Mucosa of rectum (tissue), 2 donors: ENCODE data around the gene EPB41L1.

Source experiments
- H3K27ac ChIP-seq, 2 donors: one replicate each; pipeline ENCODE4 v1.7.0; 2013; ENCODE audit warnings: inconsistent platforms in 2 of 2, low read depth in 2 of 2, low read length in 2 of 2
- H3K27me3 ChIP-seq, 2 donors: one replicate each; pipeline ENCODE4 v1.7.0; 2013; ENCODE audit warnings: low read length in 2 of 2; ENCODE audit not compliant: control insufficient read depth in 2 of 2, insufficient read depth in 2 of 2
- H3K36me3 ChIP-seq, 2 donors: one replicate each; pipeline ENCODE4 v1.7.0; 2013; ENCODE audit warnings: low read length in 2 of 2; ENCODE audit not compliant: control insufficient read depth in 2 of 2, insufficient read depth in 2 of 2
- H3K4me1 ChIP-seq, 2 donors: one replicate each; pipeline ENCODE4 v1.7.0; 2013; ENCODE audit warnings: low read length in 2 of 2, mild to moderate bottlenecking in 1 of 2; ENCODE audit not compliant: control insufficient read depth in 2 of 2, insufficient read depth in 2 of 2
- H3K4me3 ChIP-seq, 2 donors: one replicate each; pipeline ENCODE4 v1.7.0; 2013; ENCODE audit warnings: low read length in 2 of 2
- H3K9ac ChIP-seq, 2 donors: one replicate each; pipeline ENCODE4 v1.7.0; 2013; ENCODE audit warnings: low read length in 2 of 2, low read depth in 1 of 2, mild to moderate bottlenecking in 1 of 2
- H3K9me3 ChIP-seq, 2 donors: one replicate each; pipeline ENCODE4 v1.7.0; 2013; ENCODE audit warnings: low read length in 2 of 2; ENCODE audit not compliant: control insufficient read depth in 2 of 2
- donor health status: healthy.
- donor health status: Normal muscosa, but diverticular disease.

EPB41L1 gene

DNA sequence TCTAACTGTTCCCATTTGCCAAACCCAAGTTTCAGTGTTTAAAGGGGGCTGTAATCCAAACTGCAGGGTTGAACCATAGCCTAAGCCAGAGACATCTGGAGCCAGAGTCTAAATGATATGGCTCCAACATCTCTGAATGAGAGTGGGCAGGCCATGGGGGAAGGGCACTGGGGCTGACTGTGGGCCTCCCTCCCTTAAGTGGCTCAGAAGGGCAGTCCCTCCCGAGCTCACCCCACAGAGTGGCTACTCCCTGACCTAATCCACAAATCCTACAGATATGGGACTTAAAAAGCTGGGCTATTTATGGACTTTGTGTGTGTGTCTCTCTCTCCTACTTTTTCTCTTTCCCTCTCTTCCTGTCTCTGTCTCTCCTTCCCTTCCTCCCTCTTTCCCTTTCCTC is 45.9 kb downstream of the EPB41L1 start:
- Histone ChIP-seq H3K4me3 (no peak overlapping the region), H3K4me1 (no peaks in the 10 kb centered on the region), H3K9me3 (no peaks in the 10 kb centered on the region), H3K36me3 (peaks cover 15 to 51% of the 10 kb centered on the region in 2 donors), H3K9ac (no peak overlapping the region), H3K27me3 (no peaks in the 10 kb centered on the region), H3K27ac (no peak overlapping the region)

DNA sequence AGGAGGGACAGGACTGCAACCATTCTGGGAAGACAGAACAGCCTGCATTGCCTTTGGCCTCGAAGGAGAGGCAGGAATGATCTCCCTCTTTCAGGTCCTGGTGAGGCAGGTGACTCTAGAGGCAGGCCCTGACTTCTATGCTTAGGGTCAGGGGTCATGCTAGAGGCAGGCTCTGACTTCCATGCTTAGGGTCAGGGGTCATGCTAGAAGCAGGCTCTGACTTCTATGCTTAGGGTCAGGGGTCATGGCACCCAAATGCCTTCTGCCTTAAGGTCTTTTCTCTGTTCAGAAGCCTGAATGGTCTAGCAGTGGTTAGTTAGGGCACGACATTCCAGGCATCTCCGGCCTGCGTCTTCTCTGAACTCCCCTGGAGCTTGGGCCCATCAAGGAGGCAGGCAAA is 46.7 kb downstream of the EPB41L1 start:
- H3K36me3 ChIP-seq: peaks cover 12 to 51% of the 10 kb centered on the region in 2 donors
- H3K9ac ChIP-seq: no peak overlapping the region

GRCh38 chr20:36202891-36203338 is 48.4 kb downstream of the EPB41L1 start:
- no peak overlapping the region for H3K9ac ChIP-seq
- no peak overlapping the region for H3K27ac ChIP-seq
- H3K27me3 ChIP-seq: no peaks in the 10 kb centered on the region
- H3K9me3 ChIP-seq: no peaks in the 10 kb centered on the region
- no peak overlapping the region for H3K4me3 ChIP-seq
- peaks cover 10 to 53% of the 10 kb centered on the region in 2 donors for H3K36me3 ChIP-seq
- no peaks in the 10 kb centered on the region for H3K4me1 ChIP-seq

More for the DNA sequence above, 46.7 kb downstream of the EPB41L1 start:
- Histone ChIP-seq H3K27me3 (no peaks in the 10 kb centered on the region), H3K27ac (no peak overlapping the region), H3K4me1 (no peaks in the 10 kb centered on the region), H3K4me3 (no peak overlapping the region), H3K9me3 (no peaks in the 10 kb centered on the region)

GRCh38 chr20:36203861-36204260 is 49.3 kb downstream of the EPB41L1 start:
- no peaks in the 10 kb centered on the region for H3K9me3 ChIP-seq
- no peaks in the 10 kb centered on the region for H3K27me3 ChIP-seq
- H3K4me1 ChIP-seq: no peaks in the 10 kb centered on the region
- no peak overlapping the region for H3K9ac ChIP-seq
- H3K4me3 ChIP-seq: no peak overlapping the region
- H3K27ac ChIP-seq: no peak overlapping the region
- peaks cover 11 to 58% of the 10 kb centered on the region in 2 donors for H3K36me3 ChIP-seq

GRCh38 chr20:36205026-36205425 is 50.5 kb downstream of the EPB41L1 start:
- Histone ChIP-seq H3K9me3 (no peaks in the 10 kb centered on the region), H3K4me3 (no peak overlapping the region), H3K27me3 (no peaks in the 10 kb centered on the region), H3K4me1 (no peaks in the 10 kb centered on the region), H3K36me3 (peaks cover 11 to 66% of the 10 kb centered on the region in 2 donors), H3K27ac (no peak overlapping the region), H3K9ac (no peak overlapping the region)

DNA sequence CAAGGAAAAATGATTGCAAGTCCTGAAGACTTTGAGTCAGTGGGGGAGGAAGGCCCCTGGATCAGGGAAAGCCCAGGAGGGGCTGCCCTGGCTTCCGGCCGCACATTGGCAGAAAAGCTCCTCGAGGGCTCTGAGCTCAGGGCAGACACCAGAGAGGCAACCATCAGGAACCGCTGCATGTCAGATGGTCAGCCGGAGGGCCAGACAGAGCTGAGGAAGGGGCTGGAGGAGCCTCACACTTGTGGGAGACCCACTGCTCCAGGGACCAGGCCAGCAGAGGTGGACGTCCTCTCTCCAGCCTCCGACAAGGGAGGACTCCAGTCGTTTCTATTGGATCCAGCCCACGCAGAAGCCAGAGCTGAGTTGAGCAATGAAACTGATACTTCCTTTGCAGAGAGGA is 51.5 kb downstream of the EPB41L1 start:
- Histone ChIP-seq H3K27me3 (no peaks in the 10 kb centered on the region), H3K36me3 (peaks cover 11 to 57% of the 10 kb centered on the region in 2 donors), H3K27ac (no peak overlapping the region), H3K9ac (no peak overlapping the region), H3K4me3 (no peak overlapping the region), H3K4me1 (no peaks in the 10 kb centered on the region), H3K9me3 (no peaks in the 10 kb centered on the region)

DNA sequence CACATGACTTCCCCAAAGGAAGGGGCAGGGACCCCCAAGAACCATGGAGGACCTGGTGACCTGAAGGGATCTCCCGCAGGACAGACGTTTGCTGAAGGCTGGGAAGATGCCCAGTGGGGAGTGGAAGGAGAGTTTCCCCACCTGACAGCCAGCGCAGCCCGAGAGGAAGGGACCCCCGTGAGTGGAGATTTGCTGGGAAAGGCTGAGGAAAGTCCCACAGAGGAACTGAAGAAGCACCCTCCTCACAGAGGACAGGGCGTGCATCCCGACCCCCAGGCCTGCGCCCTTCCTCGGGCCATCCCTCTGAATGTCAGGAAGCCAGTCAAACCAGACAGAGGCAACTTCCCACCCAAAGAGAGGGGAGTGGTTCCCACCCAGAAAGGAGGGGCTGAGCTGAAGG is 52.1 kb downstream of the EPB41L1 start:
- Histone ChIP-seq H3K27me3 (no peaks in the 10 kb centered on the region), H3K9ac (no peak overlapping the region), H3K27ac (no peak overlapping the region), H3K4me3 (no peak overlapping the region), H3K36me3 (peaks cover 11 to 56% of the 10 kb centered on the region in 2 donors), H3K9me3 (no peaks in the 10 kb centered on the region), H3K4me1 (no peaks in the 10 kb centered on the region)

- Histone ChIP-seq H3K27me3 (no peaks in the 10 kb centered on the region), H3K4me1 (no peaks in the 10 kb centered on the region), H3K27ac (no peak overlapping the region), H3K36me3 (peaks cover 12 to 60% of the 10 kb centered on the region in 2 donors), H3K9me3 (no peaks in the 10 kb centered on the region), H3K9ac (no peak overlapping the region), H3K4me3 (no peak overlapping the region)
Measured at GRCh38 chr20:36207602-36208001, 53.1 kb downstream of the EPB41L1 start.

- no peak overlapping the region for H3K9ac ChIP-seq
- no peak overlapping the region for H3K27ac ChIP-seq
- peaks cover 12 to 61% of the 10 kb centered on the region in 2 donors for H3K36me3 ChIP-seq
- no peaks in the 10 kb centered on the region for H3K9me3 ChIP-seq
- no peaks in the 10 kb centered on the region for H3K27me3 ChIP-seq
- no peak overlapping the region for H3K4me3 ChIP-seq
- H3K4me1 ChIP-seq: no peaks in the 10 kb centered on the region
Measured at GRCh38 chr20:36208257-36208656, 53.7 kb downstream of the EPB41L1 start.

DNA sequence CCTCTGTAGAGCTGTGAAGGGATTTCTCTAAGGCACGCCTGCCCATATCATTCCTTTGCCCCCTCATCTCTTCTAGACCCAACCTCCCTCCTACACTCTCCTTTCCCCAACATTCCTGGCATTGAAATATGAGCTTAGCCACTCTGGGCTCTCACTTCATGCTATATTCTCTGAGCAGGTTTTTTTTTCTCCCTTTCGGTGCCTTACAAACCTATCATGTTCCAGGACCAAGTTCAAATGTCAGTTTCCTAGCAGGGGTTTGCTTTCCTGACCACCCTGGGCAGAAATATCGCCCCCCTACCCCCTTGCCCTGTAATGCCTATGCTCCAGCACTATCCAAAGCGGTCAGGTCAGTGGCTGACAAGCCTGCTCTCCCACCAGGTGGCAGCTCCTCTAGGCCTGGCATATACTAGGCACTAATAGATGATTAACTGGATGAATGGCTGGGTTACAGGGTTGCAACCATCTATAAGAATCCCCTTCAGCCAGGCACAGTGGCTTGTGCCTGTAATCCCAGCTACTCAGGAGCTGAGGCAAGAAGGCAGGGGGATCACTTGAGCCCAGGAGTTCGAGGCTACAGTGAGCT is 56.0 kb downstream of the EPB41L1 start:
- Histone ChIP-seq H3K9ac (no peak overlapping the region), H3K4me1 (no peaks in the 10 kb centered on the region), H3K36me3 (peaks cover 18 to 62% of the 10 kb centered on the region in 2 donors), H3K27me3 (no peaks in the 10 kb centered on the region), H3K4me3 (no peak overlapping the region), H3K27ac (no peak overlapping the region), H3K9me3 (no peaks in the 10 kb centered on the region)
